HepG2 (cell line): ENCODE results near the gene ATP23. TPM values are rescaled to one million over a fixed set of nuclear protein-coding genes. Genes with fewer than 3 reads are reported as not detected.

Experiments
- FOSL2 ChIP-seq: sonication (generic); formaldehyde crosslinking; IDR thresholded peaks from 2 replicates; pipeline ENCODE4 v1.4.0; 2020; ENCODE audit warnings: missing genetic modification reagents
- HMG20B ChIP-seq: conservative IDR thresholded peaks from 2 replicates; pipeline ENCODE4 v1.6.1; 2016; ENCODE audit warnings: missing genetic modification reagents, missing compliant biosample characterization
- PCBP1 ChIP-seq: fragments of 200-400 bp; formaldehyde crosslinking; IDR thresholded peaks from 2 replicates; pipeline ENCODE4 v1.6.1; 2017; ENCODE audit warnings: mild to moderate bottlenecking, low read depth, low read length, borderline replicate concordance
- SP1 ChIP-seq, 2 experiments: fragments of 450-650 bp in 1 of 2; sonication (generic) in 1 of 2; formaldehyde crosslinking in 1 of 2; IDR thresholded peaks; 2 replicates each; pipeline versions ENCODE4 v1.4.0 to v1.6.1; 2016 to 2020; ENCODE audit warnings: missing genetic modification reagents in 1 of 2
- SP140L ChIP-seq: sonication (generic); formaldehyde crosslinking; IDR thresholded peaks from 2 replicates; pipeline ENCODE4 v1.4.0; 2020; ENCODE audit warnings: missing genetic modification reagents, borderline replicate concordance
- STAG1 ChIP-seq: sonication (generic); formaldehyde crosslinking; IDR thresholded peaks from 2 replicates; pipeline ENCODE4 v1.4.0; 2020; ENCODE audit warnings: missing genetic modification reagents
- ZC3H13 ChIP-seq: sonication (generic); formaldehyde crosslinking; IDR thresholded peaks from 2 replicates; pipeline ENCODE4 v1.8.1; 2023; ENCODE audit warnings: mild to moderate bottlenecking, missing genetic modification reagents, moderate library complexity
- ZFP62 ChIP-seq: sonication (generic); formaldehyde crosslinking; IDR thresholded peaks from 2 replicates; pipeline ENCODE4 v1.4.0; 2020; ENCODE audit warnings: missing genetic modification reagents
- ZNF180 ChIP-seq: sonication (generic); formaldehyde crosslinking; IDR thresholded peaks from 2 replicates; pipeline ENCODE4 v1.4.0; 2020; ENCODE audit warnings: low read depth, missing genetic modification reagents, borderline replicate concordance
- ZNF33A ChIP-seq: sonication (generic); formaldehyde crosslinking; IDR thresholded peaks from 2 replicates; pipeline ENCODE4 v1.5.1; 2020; ENCODE audit warnings: missing genetic modification reagents, mild to moderate bottlenecking, moderate library complexity, borderline replicate concordance
- ZNF562 ChIP-seq: sonication (generic); formaldehyde crosslinking; IDR thresholded peaks from 2 replicates; pipeline ENCODE4 v1.8.0; 2022; ENCODE audit warnings: missing genetic modification reagents, borderline replicate concordance
- ZNF564 ChIP-seq: sonication (generic); formaldehyde crosslinking; IDR thresholded peaks from 2 replicates; pipeline ENCODE4 v1.8.1; 2023; ENCODE audit warnings: mild to moderate bottlenecking, missing genetic modification reagents
- ZNF615 ChIP-seq: sonication (generic); formaldehyde crosslinking; IDR thresholded peaks from 2 replicates; pipeline ENCODE4 v1.5.0; 2020; ENCODE audit warnings: mild to moderate bottlenecking, missing genetic modification reagents, borderline replicate concordance
- ZNF713 ChIP-seq: sonication (generic); formaldehyde crosslinking; IDR thresholded peaks from 2 replicates; pipeline ENCODE4 v1.4.0; 2020; ENCODE audit warnings: mild to moderate bottlenecking, missing genetic modification reagents
- ZNF83 ChIP-seq: sonication (generic); formaldehyde crosslinking; IDR thresholded peaks from 2 replicates; pipeline ENCODE4 v1.4.0; 2020; ENCODE audit warnings: missing genetic modification reagents, mild to moderate bottlenecking, borderline replicate concordance
- ZNF841 ChIP-seq: sonication (generic); formaldehyde crosslinking; IDR thresholded peaks from 2 replicates; pipeline ENCODE4 v1.8.1; 2023; ENCODE audit warnings: missing genetic modification reagents, borderline replicate concordance
- ZNF879 ChIP-seq: sonication (generic); formaldehyde crosslinking; IDR thresholded peaks from 2 replicates; pipeline ENCODE4 v1.8.1; 2023; ENCODE audit warnings: missing genetic modification reagents
- polyA plus RNA-seq, 8 experiments: library from polyadenylated mRNA; depleted of rRNA in 3 of 8; stranded (reverse) in 7 of 8; unstranded in 1 of 8; fragments of >200 nt; fragmentation: Illumina TruSeq in 4 of 8; extraction: Trizol in 4 of 8; gene quantifications; 2 replicates each; pipeline versions ENCODE4 v1.2.1 to v1.2.3, GENCODE V29; 2011 to 2016; ENCODE audit warnings: low read depth in 4 of 8, missing spikeins in 1 of 8, mixed read lengths in 1 of 8; ENCODE audit not compliant: insufficient read depth in 1 of 8
- total RNA-seq, 5 experiments: library from RNA; depleted of rRNA; stranded (reverse); fragments of >200 nt; fragmentation: Illumina TruSeq; extraction: Trizol; gene quantifications; 2 replicates each; pipeline ENCODE4 v1.2.3, GENCODE V29; 2016; ENCODE audit warnings: low read depth in 1 of 5
- TF ChIP-seq, protein P1 (sequence below): sonication (generic); formaldehyde crosslinking; IDR thresholded peaks from 2 replicates; pipeline ENCODE4 v1.4.0; 2020; ENCODE audit warnings: missing genetic modification reagents; ENCODE audit errors: not compliant biosample characterization
- TF ChIP-seq, protein P2 (sequence below): sonication (generic); formaldehyde crosslinking; IDR thresholded peaks from 2 replicates; pipeline ENCODE4 v1.5.1; 2020; ENCODE audit warnings: missing genetic modification reagents, mild to moderate bottlenecking, borderline replicate concordance
- TF ChIP-seq, protein P3 (sequence below): sonication (generic); formaldehyde crosslinking; IDR thresholded peaks from 2 replicates; pipeline ENCODE4 v1.4.0; 2020; ENCODE audit warnings: mild to moderate bottlenecking, missing genetic modification reagents
- TF ChIP-seq, protein P4 (sequence below): sonication (generic); formaldehyde crosslinking; IDR thresholded peaks from 2 replicates; pipeline ENCODE4 v1.4.0; 2020; ENCODE audit warnings: missing genetic modification reagents, borderline replicate concordance

ATP23 gene
- total and polyA plus RNA-seq, 2 of the 13 experiments (the other 11 are each of a cell fraction or from before 2014, with no cell fraction given): 12.1 to 14.7 TPM

DNA sequence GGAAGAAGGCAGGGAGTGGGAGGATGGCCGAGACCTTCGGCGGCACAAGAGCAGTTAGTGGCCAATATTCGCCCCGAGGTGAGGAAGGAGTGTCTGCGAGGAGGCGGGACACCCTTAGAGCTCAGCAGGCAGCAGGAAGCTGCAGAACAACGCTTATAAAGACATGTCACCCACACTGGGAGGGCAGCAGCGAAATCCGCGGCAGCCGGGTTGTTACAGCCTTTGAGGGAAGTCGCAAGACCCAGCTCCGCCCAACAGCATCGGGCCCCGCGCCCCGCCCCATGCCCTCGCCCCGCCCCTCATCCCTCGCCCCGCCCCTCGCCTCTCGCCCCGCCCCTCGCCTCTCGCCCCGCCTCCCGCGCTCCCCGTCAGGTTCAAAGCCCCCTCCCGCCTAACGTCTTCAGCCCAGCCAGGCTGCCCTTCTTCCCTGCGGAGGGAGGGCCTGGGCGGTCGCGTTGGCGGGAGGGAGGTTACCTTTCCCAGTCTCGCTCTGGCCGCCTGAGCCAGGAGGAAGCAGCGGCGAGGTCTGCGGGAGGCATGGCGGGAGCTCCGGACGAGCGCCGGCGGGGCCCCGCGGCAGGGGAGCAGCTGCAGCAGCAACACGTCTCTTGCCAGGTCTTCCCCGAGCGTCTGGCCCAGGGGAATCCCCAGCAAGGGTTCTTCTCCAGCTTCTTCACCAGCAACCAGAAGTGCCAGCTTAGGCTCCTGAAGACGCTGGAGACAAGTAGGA lies at the start of gene ATP23 (continued):
- TF ChIP-seq ZNF564 (CRISPR knock-in tag) (peak; percentile 69; the same call in 1 of the 2 replicates), SP1 (IDR thresholded peaks at IDR 0.05) (no peak), SP1 (CRISPR knock-in tag; IDR thresholded peaks at IDR 0.05) (peak; percentile 73), ZNF33A (no peak), FOSL2 (CRISPR knock-in tag) (0 out of 2 replicates have a peak, but pooled peaks have one; percentile 8), ZFP62 (CRISPR knock-in tag) (no peak), ZNF879 (CRISPR knock-in tag) (no peak), ZNF180 (CRISPR knock-in tag) (no peak), ZNF615 (CRISPR knock-in tag) (no peak), ZNF562 (CRISPR knock-in tag) (no peak), STAG1 (CRISPR knock-in tag) (no peak), SP140L (CRISPR knock-in tag) (no peak), PCBP1 (0 out of 2 replicates have a peak, but pooled peaks have one; percentile 39), HMG20B (CRISPR knock-in tag) (no peak), ZNF841 (no peak), ZNF83 (CRISPR knock-in tag) (no peak), ZC3H13 (CRISPR knock-in tag) (no peak), ZNF713 (CRISPR knock-in tag) (no peak)
- TF ChIP-seq, protein P1, sequence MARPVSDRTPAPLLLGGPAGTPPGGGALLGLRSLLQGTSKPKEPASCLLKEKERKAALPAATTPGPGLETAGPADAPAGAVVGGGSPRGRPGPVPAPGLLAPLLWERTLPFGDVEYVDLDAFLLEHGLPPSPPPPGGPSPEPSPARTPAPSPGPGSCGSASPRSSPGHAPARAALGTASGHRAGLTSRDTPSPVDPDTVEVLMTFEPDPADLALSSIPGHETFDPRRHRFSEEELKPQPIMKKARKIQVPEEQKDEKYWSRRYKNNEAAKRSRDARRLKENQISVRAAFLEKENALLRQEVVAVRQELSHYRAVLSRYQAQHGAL (CRISPR knock-in tag): no peak
- TF ChIP-seq, protein P2, sequence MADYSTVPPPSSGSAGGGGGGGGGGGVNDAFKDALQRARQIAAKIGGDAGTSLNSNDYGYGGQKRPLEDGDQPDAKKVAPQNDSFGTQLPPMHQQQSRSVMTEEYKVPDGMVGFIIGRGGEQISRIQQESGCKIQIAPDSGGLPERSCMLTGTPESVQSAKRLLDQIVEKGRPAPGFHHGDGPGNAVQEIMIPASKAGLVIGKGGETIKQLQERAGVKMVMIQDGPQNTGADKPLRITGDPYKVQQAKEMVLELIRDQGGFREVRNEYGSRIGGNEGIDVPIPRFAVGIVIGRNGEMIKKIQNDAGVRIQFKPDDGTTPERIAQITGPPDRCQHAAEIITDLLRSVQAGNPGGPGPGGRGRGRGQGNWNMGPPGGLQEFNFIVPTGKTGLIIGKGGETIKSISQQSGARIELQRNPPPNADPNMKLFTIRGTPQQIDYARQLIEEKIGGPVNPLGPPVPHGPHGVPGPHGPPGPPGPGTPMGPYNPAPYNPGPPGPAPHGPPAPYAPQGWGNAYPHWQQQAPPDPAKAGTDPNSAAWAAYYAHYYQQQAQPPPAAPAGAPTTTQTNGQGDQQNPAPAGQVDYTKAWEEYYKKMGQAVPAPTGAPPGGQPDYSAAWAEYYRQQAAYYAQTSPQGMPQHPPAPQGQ: no peak
- TF ChIP-seq, protein P3, sequence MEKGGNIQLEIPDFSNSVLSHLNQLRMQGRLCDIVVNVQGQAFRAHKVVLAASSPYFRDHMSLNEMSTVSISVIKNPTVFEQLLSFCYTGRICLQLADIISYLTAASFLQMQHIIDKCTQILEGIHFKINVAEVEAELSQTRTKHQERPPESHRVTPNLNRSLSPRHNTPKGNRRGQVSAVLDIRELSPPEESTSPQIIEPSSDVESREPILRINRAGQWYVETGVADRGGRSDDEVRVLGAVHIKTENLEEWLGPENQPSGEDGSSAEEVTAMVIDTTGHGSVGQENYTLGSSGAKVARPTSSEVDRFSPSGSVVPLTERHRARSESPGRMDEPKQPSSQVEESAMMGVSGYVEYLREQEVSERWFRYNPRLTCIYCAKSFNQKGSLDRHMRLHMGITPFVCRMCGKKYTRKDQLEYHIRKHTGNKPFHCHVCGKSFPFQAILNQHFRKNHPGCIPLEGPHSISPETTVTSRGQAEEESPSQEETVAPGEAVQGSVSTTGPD (CRISPR knock-in tag): no peak
- TF ChIP-seq, protein P4, sequence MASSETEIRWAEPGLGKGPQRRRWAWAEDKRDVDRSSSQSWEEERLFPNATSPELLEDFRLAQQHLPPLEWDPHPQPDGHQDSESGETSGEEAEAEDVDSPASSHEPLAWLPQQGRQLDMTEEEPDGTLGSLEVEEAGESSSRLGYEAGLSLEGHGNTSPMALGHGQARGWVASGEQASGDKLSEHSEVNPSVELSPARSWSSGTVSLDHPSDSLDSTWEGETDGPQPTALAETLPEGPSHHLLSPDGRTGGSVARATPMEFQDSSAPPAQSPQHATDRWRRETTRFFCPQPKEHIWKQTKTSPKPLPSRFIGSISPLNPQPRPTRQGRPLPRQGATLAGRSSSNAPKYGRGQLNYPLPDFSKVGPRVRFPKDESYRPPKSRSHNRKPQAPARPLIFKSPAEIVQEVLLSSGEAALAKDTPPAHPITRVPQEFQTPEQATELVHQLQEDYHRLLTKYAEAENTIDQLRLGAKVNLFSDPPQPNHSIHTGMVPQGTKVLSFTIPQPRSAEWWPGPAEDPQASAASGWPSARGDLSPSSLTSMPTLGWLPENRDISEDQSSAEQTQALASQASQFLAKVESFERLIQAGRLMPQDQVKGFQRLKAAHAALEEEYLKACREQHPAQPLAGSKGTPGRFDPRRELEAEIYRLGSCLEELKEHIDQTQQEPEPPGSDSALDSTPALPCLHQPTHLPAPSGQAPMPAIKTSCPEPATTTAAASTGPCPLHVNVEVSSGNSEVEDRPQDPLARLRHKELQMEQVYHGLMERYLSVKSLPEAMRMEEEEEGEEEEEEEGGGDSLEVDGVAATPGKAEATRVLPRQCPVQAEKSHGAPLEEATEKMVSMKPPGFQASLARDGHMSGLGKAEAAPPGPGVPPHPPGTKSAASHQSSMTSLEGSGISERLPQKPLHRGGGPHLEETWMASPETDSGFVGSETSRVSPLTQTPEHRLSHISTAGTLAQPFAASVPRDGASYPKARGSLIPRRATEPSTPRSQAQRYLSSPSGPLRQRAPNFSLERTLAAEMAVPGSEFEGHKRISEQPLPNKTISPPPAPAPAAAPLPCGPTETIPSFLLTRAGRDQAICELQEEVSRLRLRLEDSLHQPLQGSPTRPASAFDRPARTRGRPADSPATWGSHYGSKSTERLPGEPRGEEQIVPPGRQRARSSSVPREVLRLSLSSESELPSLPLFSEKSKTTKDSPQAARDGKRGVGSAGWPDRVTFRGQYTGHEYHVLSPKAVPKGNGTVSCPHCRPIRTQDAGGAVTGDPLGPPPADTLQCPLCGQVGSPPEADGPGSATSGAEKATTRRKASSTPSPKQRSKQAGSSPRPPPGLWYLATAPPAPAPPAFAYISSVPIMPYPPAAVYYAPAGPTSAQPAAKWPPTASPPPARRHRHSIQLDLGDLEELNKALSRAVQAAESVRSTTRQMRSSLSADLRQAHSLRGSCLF (CRISPR knock-in tag): no peak
